HG02588 (cell line): ENCODE measurements around the gene MAP2K5.

ENCODE experiments used
- ATAC-seq: cut with Tn5 transposase; IDR thresholded peaks from one replicate; pipeline ENCODE4 v1.9.1; 2021; ENCODE audit warnings: mild to moderate bottlenecking, moderate library complexity; ENCODE audit not compliant: unreplicated experiment

The MAP2K5 gene

GRCh38 chr15:67717776-67718175, 175.3 kb downstream of the MAP2K5 start:
- no peak for ATAC-seq

GRCh38 chr15:67719330-67719959, 176.9 kb downstream of the MAP2K5 start:
- no peak for ATAC-seq

- ATAC-seq = no peak
These were observed 178.2 kb downstream of the MAP2K5 start for GRCh38 chr15:67720556-67721175.

GRCh38 chr15:67722030-67722817, 179.7 kb downstream of the MAP2K5 start:
- ATAC-seq = no peak

GRCh38 chr15:67723294-67724024, 181.0 kb downstream of the MAP2K5 start:
- ATAC-seq = no peak

GRCh38 chr15:67724691-67725375, 182.3 kb downstream of the MAP2K5 start:
- ATAC-seq = no peak

- ATAC-seq = no peak
These were observed 187.6 kb downstream of the MAP2K5 start for GRCh38 chr15:67730135-67730534.

GRCh38 chr15:67731112-67731721, 188.7 kb downstream of the MAP2K5 start:
- ATAC-seq = no peak

- no peak for ATAC-seq
These were observed 189.7 kb downstream of the MAP2K5 start for GRCh38 chr15:67732164-67732563.

GRCh38 chr15:67732671-67733374, 190.3 kb downstream of the MAP2K5 start:
- no peak for ATAC-seq

GRCh38 chr15:67735896-67736295, 193.4 kb downstream of the MAP2K5 start:
- no peak for ATAC-seq

- ATAC-seq = no peak
These were observed 194.3 kb downstream of the MAP2K5 start for GRCh38 chr15:67736810-67737209.

- ATAC-seq = no peak
These were observed 195.6 kb downstream of the MAP2K5 start for GRCh38 chr15:67738056-67738455.

GRCh38 chr15:67740405-67740804, 197.9 kb downstream of the MAP2K5 start:
- ATAC-seq = no peak

GRCh38 chr15:67741308-67741707, 198.8 kb downstream of the MAP2K5 start:
- ATAC-seq = no peak

GRCh38 chr15:67743558-67743957, 201.1 kb downstream of the MAP2K5 start:
- no peak for ATAC-seq

GRCh38 chr15:67744331-67745072, 202.0 kb downstream of the MAP2K5 start:
- ATAC-seq = no peak

- no peak for ATAC-seq
These were observed 202.8 kb downstream of the MAP2K5 start for GRCh38 chr15:67745073-67746006.
